A549 (cell line): Measurements from ENCODE around the gene PEPD. TPM values are rescaled to one million over a fixed set of nuclear protein-coding genes. Genes with fewer than 3 reads are reported as not detected.

ENCODE experiments used
- ATAC-seq, 2 experiments: fragments of 200-7000 bp in 1 of 2; fragments of >200 bp in 1 of 2; cut with Nextera tagmentation in 1 of 2; cut with Tn5 transposase in 1 of 2; 3 replicates each; pipeline versions ENCODE4 v1.8.0 to v1.9.1; 2018 to 2020; ENCODE audit warnings: mild to moderate bottlenecking in 1 of 2, moderate library complexity in 1 of 2
- CTCF ChIA-PET: fragments of 300-600 bp; sonication (Branson Sonifier 250); formaldehyde crosslinking; extraction: SDS; loops from one replicate; lab custom pipeline; 2021; ENCODE audit warnings: antibody characterized with exemption, inconsistent platforms; lab: Yijun Ruan, JAX
- POLR2A ChIA-PET: fragments of 350-600 bp; formaldehyde crosslinking; extraction: SDS; loops from one replicate; lab custom pipeline; 2021; ENCODE audit warnings: antibody characterized with exemption, inconsistent platforms; lab: Yijun Ruan, JAX
- DNase-seq, 2 experiments: peaks; one replicate each; pipeline versions ENCODE4 v3.0.0 to v3.0.0-alpha.2; 2011 to 2016; ENCODE audit warnings: low read depth in 1 of 2, low spot score in 1 of 2
- FAIRE-seq: peaks from 2 replicates; lab custom pipeline; 2011; peaks lifted over from hg19 to GRCh38; lab: Jason Lieb, UNC
- H3K27ac ChIP-seq, 2 experiments: fragments of >200 bp; sonication (Bioruptor Twin); formaldehyde crosslinking; 3 replicates each; pipeline ENCODE4 v1.5.1; 2016 to 2017
- H3K4me1 ChIP-seq: fragments of >200 bp; sonication (Bioruptor Twin); formaldehyde crosslinking; 3 replicates; pipeline ENCODE4 v1.6.1; 2016
- H3K4me2 ChIP-seq: fragments of >200 bp; sonication (Bioruptor Twin); formaldehyde crosslinking; 3 replicates; pipeline ENCODE4 v1.6.1; 2016
- H3K4me3 ChIP-seq: fragments of >200 bp; sonication (Bioruptor Twin); formaldehyde crosslinking; 3 replicates; pipeline ENCODE4 v1.5.1; 2016
- H3K9me3 ChIP-seq: fragments of >200 bp; sonication (Bioruptor Twin); formaldehyde crosslinking; 3 replicates; pipeline ENCODE4 v1.6.1; 2016
- BCL3 ChIP-seq: fragments of >200 bp; sonication (Bioruptor Twin); formaldehyde crosslinking; IDR thresholded peaks from 3 replicates; pipeline ENCODE4 v1.6.1; 2016
- BHLHE40 ChIP-seq: IDR thresholded peaks from 2 replicates; pipeline ENCODE4 v1.6.1; 2012; ENCODE audit warnings: low read depth, low read length, inconsistent platforms
- CBX2 ChIP-seq: fragments of 200-600 bp; sonication (generic); IDR thresholded peaks from 2 replicates; pipeline ENCODE4 v1.6.1; 2016; ENCODE audit warnings: low read depth, mild to moderate bottlenecking, borderline replicate concordance
- CEBPB ChIP-seq, 2 experiments: fragments of >200 bp in 1 of 2; sonication (Bioruptor Twin) in 1 of 2; formaldehyde crosslinking in 1 of 2; IDR thresholded peaks; 2 replicates each; pipeline ENCODE4 v1.6.1; 2012 to 2016
- EHMT2 ChIP-seq: fragments of 200-600 bp; sonication (generic); IDR thresholded peaks from 2 replicates; pipeline ENCODE4 v1.6.1; 2016; ENCODE audit warnings: antibody characterized with exemption, low read depth, mild to moderate bottlenecking, moderate library complexity
- FOXS1 ChIP-seq: fragments of 250-450 bp; sonication (Bioruptor Pico); IDR thresholded peaks from 2 replicates; pipeline ENCODE4 v1.5.0; 2020; ENCODE audit warnings: mild to moderate bottlenecking, moderate library complexity
- HES2 ChIP-seq: fragments of >200 bp; sonication (Bioruptor Twin); formaldehyde crosslinking; IDR thresholded peaks from 2 replicates; pipeline ENCODE4 v1.6.1; 2016
- JUNB ChIP-seq: fragments of >200 bp; sonication (Bioruptor Twin); formaldehyde crosslinking; IDR thresholded peaks from 2 replicates; pipeline ENCODE4 v1.6.1; 2016
- KDM1A ChIP-seq: fragments of 200-600 bp; sonication (generic); IDR thresholded peaks from 2 replicates; pipeline ENCODE4 v1.6.1; 2016; ENCODE audit warnings: low read depth, mild to moderate bottlenecking
- KDM5A ChIP-seq: fragments of 200-600 bp; sonication (generic); IDR thresholded peaks from 2 replicates; pipeline ENCODE4 v1.6.1; 2016; ENCODE audit warnings: antibody characterized with exemption, mild to moderate bottlenecking
- POLR2A ChIP-seq: IDR thresholded peaks from 2 replicates; pipeline ENCODE4 v1.6.1; 2012; ENCODE audit warnings: mild to moderate bottlenecking, low read length
- SMC3 ChIP-seq: fragments of >200 bp; sonication (Bioruptor Twin); formaldehyde crosslinking; IDR thresholded peaks from 3 replicates; pipeline ENCODE4 v1.6.1; 2018; ENCODE audit warnings: inconsistent platforms
- TP53 ChIP-seq: fragments of 250-450 bp; sonication (Bioruptor Pico); IDR thresholded peaks from 2 replicates; pipeline ENCODE4 v1.5.0; 2021; ENCODE audit warnings: mild to moderate bottlenecking, moderate library complexity
- ZC3H11A ChIP-seq: fragments of 450-650 bp; IDR thresholded peaks from 2 replicates; pipeline ENCODE4 v1.6.1; 2014; ENCODE audit warnings: antibody characterized with exemption, mild to moderate bottlenecking
- WGBS: methylation state at CpG from one replicate; pipeline ENCODE4 v1.1.6; 2017; ENCODE audit errors: missing lambda C conversion rate; 5-methylcytosine and 5-hydroxymethylcytosine counted together
- polyA plus RNA-seq, 4 experiments: library from polyadenylated mRNA; depleted of rRNA in 3 of 4; stranded (reverse); fragments of >200 nt; fragmentation: RNase III in 1 of 4; extraction: RNeasy Plus Mini Kit Qiagen cat#74134 plus additional on column Dnase treatment in 1 of 4; gene quantifications; 2 replicates in 3 of 4; 3 replicates in 1 of 4; pipeline ENCODE4 v1.2.3, GENCODE V29; 2011 to 2017
- TF ChIP-seq, protein P1 (sequence below): fragments of 200-600 bp; sonication (generic); IDR thresholded peaks from 2 replicates; pipeline ENCODE4 v1.6.1; 2016; ENCODE audit warnings: antibody characterized with exemption, mild to moderate bottlenecking, moderate library complexity
- TF ChIP-seq, protein P2 (sequence below): IDR thresholded peaks from 2 replicates; pipeline ENCODE4 v1.6.1; 2012

Gene PEPD
- polyA plus RNA-seq, 2 of the 4 experiments (the other 2 are of a cell fraction): 85.5 to 100 TPM

- no peak for ATAC-seq
- Histone ChIP-seq H3K4me1 (no peaks in the 10 kb centered on the region), H3K4me2 (no peak overlapping the region), H3K27ac (no peak overlapping the region), H3K9me3 (no peaks in the 10 kb centered on the region), H3K4me3 (no peak overlapping the region)
- FAIRE-seq: no peak
- CTCF ChIA-PET: interaction anchor here (1.0 to 35.6 kb wide), 16 partner anchors 16 to 682 kb away, joined by 3 to 1493 read pairs (median 8); partner anchors contain the start of gene CEBPA
- POLR2A ChIA-PET: no interaction called here
- 82% methylated on average over 24 of the region's 25 CpGs for WGBS
- no peak for DNase-seq
- TF ChIP-seq POLR2A: 0 out of 2 replicates have a peak, but pooled peaks have one; percentile 14
- TF ChIP-seq, protein P1, sequence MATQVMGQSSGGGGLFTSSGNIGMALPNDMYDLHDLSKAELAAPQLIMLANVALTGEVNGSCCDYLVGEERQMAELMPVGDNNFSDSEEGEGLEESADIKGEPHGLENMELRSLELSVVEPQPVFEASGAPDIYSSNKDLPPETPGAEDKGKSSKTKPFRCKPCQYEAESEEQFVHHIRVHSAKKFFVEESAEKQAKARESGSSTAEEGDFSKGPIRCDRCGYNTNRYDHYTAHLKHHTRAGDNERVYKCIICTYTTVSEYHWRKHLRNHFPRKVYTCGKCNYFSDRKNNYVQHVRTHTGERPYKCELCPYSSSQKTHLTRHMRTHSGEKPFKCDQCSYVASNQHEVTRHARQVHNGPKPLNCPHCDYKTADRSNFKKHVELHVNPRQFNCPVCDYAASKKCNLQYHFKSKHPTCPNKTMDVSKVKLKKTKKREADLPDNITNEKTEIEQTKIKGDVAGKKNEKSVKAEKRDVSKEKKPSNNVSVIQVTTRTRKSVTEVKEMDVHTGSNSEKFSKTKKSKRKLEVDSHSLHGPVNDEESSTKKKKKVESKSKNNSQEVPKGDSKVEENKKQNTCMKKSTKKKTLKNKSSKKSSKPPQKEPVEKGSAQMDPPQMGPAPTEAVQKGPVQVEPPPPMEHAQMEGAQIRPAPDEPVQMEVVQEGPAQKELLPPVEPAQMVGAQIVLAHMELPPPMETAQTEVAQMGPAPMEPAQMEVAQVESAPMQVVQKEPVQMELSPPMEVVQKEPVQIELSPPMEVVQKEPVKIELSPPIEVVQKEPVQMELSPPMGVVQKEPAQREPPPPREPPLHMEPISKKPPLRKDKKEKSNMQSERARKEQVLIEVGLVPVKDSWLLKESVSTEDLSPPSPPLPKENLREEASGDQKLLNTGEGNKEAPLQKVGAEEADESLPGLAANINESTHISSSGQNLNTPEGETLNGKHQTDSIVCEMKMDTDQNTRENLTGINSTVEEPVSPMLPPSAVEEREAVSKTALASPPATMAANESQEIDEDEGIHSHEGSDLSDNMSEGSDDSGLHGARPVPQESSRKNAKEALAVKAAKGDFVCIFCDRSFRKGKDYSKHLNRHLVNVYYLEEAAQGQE: no peak
- no peak for TF ChIP-seq EHMT2
- TF ChIP-seq, all 56 proteins: peak for 1
Observed at GRCh38 chr19:33413868-33414666, 107.5 kb downstream of the PEPD start.

- no peaks in the 10 kb centered on the region for H3K9me3 ChIP-seq
- no peak overlapping the region for H3K4me3 ChIP-seq
- TF ChIP-seq CEBPB (IDR thresholded peaks at IDR 0.05) (no peak), SMC3 (no peak), KDM5A (no peak), BHLHE40 (no peak), ZC3H11A (no peak), EHMT2 (no peak), CBX2 (no peak), POLR2A (no peak), KDM1A (no peak)
- TF ChIP-seq, protein P2, sequence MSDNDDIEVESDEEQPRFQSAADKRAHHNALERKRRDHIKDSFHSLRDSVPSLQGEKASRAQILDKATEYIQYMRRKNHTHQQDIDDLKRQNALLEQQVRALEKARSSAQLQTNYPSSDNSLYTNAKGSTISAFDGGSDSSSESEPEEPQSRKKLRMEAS: no peak
- no peak for DNase-seq
- H3K27ac ChIP-seq: no peak overlapping the region
- no peaks in the 10 kb centered on the region for H3K4me1 ChIP-seq
- H3K4me2 ChIP-seq: no peak overlapping the region
- ATAC-seq: no peak
- no peak for FAIRE-seq
- ChIA-PET POLR2A (no interaction called here), CTCF (interaction anchor here (1.0 to 35.6 kb wide), 13 partner anchors 16 to 382 kb away, joined by 3 to 1493 read pairs (median 5); partner anchors contain the start of gene CEBPA)
- 89% methylated on average over 9 of the region's 13 CpGs for WGBS
Observed at GRCh38 chr19:33413426-33413725, 108.2 kb downstream of the PEPD start.

- no peak for ATAC-seq
- no peak for TF ChIP-seq KDM5A
- no peak for TF ChIP-seq JUNB
- TF ChIP-seq HES2: no peak
- TF ChIP-seq BCL3: no peak
- TF ChIP-seq EHMT2: no peak
- TF ChIP-seq TP53 (CRISPR knock-in tag): no peak
- TF ChIP-seq FOXS1 (CRISPR knock-in tag): no peak
- no peaks in the 10 kb centered on the region for H3K9me3 ChIP-seq
Observed at GRCh38 chr19:33412601-33413425, 108.8 kb downstream of the PEPD start.

More at GRCh38 chr19:33412601-33413425, 108.8 kb downstream of the PEPD start:
- WGBS: 71% methylated on average over 17 of the region's 18 CpGs
- H3K27ac ChIP-seq: no peak overlapping the region
- H3K4me3 ChIP-seq: no peak overlapping the region
- POLR2A ChIA-PET: interaction anchor here (1.0 kb wide), 1 partner anchor 39 kb away, joined by 3 read pairs; the partner anchor contains the start of gene CEBPG
- CTCF ChIA-PET: interaction anchor here (0.8 to 35.6 kb wide), 14 partner anchors 17 to 382 kb away, joined by 3 to 1493 read pairs (median 4); partner anchors contain the start of gene CEBPA
- no peaks in the 10 kb centered on the region for H3K4me1 ChIP-seq
- no peak for DNase-seq
- FAIRE-seq: no peak
- no peak overlapping the region for H3K4me2 ChIP-seq
